NCI-H146 (cell line): ENCODE data around the gene SORCS1.

Source experiments
- DNase-seq: peaks from one replicate; lab custom pipeline; 2025; lab: John Stamatoyannopoulos, UW

SORCS1 gene

DNA sequence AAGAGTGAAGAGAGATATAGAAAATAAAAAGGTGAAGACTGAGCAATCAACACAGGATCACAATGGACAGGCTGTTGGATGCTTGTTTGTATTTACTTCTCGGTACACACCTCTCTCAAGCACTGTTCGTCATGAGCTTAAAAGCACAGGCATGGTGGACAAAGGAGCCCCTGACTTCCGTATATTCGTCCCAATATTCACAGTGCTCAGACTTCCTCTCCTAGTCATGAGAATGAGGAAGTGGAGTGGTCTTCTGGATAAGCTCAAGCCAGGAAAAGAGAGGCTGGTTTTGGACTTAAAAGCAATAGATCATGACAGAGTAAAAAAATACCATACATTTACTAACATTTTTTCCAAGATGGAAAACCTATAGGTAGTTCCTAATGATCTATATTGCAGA lies 172.5 kb downstream of the SORCS1 start:
- DNase-seq: no peak

DNA sequence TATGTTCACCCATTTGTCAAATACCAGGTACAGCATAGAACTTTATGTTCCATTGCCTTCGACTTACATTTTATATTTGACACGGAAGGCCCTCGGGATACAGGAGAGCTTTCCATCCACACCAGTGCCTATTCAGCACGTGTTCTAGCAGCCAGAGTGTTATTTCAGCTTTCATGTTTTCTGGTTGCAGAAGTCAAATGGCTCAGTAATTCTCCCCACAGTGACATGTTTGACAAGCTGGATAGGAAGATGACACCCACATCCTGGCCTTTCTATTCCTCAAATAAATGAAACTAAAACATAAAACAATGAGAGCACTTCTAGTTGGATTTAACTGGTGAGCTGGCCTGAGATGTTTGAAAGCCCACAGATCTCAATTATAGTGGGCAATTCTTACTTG lies 173.4 kb downstream of the SORCS1 start:
- DNase-seq: no peak

DNA sequence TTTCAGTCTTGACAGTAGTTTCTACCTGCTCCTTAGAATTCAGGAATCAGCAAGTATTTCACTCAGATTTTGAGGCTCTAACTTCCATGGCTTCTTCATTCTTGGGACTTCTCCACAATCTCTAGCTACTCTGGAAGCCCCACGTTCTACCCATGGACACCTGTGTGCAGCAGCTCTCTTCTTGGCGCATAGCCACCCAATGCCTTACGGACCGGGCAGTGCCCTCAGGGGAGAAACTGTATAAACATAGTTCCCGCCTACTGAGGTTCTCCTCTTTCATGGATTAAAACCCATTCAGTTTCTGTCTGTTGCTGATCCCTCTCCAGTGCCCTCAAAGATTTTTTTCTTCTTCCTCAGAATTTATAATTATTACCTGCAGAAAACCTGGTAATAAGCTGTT lies 177.1 kb downstream of the SORCS1 start:
- no peak for DNase-seq

DNA sequence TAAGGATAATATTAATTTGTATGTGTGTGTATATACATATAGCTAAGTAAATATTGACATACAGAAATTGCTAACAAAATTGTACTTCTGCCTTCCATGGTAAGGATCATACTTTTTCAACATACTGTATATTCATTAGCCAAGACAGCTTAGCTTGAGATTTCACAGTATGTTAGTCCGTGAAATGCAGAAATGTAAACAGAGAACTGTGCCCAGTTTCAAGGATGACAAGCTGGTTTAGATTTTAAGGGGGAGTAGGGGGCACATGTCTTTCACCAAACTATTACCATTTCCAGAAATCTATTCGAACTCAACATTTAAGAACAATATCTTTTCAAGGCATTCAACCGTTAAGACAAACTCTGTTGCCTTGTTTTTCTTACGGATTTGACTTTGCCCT lies 182.2 kb downstream of the SORCS1 start:
- DNase-seq: no peak

DNA sequence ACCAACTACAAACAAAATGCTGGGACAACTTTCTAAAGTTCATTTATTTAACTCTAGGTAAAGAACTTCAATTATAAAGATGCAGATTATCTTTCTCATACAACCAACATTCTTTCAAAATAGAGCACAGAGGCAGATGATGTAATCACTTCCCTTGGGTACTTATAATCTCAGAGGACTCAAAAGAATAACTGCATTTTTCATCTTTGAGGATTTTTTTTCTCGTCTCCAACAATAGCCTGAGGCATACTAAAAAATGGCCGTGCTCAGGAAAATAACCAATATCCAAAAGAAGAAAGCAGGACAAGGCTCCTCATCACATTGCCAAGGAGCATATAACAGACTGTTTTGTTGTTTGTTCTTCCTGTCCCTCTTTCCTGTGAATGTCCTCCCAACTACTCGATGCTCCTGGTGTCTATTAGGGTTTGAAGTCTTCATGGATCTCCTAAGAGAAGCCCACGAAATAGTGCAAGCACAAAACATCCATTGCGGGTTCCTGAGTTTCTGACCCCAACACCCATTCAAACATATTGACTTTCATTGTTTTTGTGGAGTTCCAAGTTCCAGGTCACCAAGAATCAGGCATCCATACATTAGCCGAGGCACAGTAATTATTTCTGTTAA lies 182.9 kb downstream of the SORCS1 start:
- no peak for DNase-seq

DNA sequence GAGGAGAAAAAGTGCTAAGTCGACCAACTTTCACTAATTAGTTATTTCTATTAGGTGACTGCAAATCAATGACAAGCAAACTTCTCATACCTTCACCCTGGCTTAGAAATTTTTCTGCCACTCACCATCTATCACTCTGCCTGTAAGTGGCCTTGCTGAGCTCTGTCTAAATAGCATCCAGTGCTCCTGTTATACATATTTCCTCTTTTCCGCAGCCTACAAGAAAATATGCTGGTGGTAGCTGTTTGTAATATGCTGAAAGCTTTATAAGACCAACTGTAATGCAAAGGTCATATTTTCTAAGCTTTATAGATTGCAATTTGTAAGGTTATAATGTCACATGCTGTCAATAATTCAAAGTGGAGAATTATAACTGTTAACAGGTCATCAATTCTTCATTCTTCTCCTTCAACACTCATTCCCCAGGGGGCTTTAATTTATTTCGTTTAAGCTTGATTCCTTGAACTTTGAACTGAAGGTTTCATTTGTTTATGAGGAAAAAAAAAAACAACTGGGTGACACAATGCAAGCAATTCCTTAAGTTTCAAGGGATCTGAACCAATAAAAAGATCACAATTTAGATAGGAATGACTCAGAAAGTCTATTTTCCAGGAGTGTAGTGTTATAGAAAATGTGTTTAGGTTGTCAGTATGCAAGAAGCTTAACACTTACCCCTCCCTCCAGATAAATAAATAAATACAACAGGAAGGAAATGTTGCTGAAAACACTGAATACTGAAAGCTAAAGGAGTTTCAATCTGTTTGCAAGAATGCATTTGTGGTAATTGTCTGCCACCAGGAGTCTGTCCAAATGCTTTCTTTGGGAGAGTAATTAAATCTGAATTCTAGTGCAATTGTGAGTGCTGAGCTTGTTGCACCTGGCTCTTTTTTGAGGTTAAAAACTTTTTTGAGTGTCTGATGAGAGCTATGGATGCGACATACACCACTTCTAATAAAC lies 183.7 kb downstream of the SORCS1 start:
- DNase-seq: no peak

DNA sequence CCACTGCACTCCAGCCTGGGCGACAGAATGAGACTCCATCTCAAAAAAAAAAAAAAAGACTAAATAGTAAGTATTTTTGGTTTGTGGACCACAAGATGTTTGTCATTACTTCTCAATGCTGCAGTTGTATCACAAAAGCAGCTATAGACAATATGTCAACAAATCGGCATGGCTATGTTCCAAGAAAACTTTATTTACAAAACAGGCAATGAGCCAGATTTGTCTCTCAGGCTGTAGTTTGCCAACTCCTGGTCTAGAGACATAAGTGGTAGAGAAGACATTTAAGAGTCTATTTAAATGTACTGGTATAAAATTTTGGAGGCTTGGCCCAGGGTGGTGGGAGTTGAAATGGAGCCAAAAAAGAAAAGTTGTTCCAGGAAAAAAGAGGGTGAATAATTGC lies 185.8 kb downstream of the SORCS1 start:
- no peak for DNase-seq

DNA sequence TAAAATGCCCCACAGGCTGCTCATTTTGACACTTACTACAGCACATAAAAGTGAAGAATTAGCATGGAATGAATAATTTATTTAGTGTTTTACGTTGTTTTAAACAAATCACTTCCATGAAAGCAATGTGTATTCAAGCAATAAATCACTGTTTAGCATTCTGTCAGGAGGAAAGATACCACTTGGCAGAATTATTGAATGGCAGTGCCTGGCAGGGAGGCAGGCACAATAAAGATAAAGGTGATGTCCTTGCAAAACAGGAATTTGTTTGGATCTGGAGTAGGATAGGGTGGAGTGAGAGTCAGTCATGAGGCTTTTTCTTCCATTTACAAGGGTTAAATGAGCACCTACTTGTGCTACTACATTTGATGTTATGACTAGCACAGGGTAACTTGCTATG lies 190.8 kb downstream of the SORCS1 start:
- DNase-seq: no peak

DNA sequence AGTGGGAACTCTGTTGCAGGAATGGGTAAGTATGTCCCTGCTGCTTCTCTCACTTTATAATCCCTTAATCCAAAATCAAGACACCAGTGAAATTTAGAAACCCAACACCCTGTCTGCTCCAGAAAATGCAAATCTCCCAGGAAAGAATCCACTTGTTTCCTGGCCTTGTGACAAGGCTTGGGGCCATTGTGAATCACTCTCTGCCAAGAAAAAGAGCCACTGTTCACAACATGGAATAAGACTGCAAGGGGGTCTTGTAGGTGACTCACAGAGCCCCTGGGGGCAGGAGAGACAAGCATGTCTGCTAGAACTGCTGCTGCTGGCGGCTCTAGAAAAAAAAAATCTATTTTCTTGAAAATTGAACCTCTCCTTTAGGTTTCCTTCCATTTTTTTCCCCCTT lies 191.2 kb downstream of the SORCS1 start:
- DNase-seq: no peak

DNA sequence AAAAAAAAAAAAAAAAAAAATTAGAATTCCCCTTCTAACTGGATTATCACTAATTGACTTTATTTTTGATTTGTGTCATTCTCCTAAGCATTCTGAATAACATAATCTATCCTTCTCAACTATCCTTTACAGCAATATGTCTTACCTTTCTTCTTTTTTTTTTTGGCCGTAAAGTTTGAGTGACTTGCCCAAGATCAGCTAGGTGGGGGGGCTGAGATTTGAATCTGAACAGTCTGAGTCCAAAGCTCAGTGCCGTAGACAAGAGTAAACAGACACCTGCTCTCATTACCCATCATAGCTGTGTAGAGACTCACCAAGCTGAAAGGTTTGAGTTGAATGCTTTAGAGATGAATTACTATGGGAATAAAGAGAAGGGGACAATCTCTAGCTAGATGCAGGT lies 192.1 kb downstream of the SORCS1 start:
- no peak for DNase-seq

DNA sequence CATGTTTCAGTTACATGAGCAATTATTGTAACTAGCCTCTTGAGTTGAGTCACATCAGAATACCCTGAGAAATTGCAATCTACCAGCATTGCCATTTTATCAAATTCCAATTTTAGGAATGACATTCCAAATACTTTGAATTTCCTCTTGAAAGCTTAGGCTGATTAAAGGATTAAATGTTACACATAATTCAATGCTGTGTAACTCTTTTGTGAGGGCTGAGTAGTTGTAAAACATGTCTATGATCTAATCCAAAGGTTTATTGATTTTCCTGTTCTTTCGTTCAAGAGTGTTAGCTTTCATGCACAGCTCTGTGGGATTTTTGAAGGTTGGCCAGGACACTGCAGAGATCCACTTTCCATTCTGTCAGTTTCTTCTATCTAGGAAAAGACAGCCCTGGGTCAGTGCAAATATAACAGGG lies 193.1 kb downstream of the SORCS1 start:
- DNase-seq: no peak

DNA sequence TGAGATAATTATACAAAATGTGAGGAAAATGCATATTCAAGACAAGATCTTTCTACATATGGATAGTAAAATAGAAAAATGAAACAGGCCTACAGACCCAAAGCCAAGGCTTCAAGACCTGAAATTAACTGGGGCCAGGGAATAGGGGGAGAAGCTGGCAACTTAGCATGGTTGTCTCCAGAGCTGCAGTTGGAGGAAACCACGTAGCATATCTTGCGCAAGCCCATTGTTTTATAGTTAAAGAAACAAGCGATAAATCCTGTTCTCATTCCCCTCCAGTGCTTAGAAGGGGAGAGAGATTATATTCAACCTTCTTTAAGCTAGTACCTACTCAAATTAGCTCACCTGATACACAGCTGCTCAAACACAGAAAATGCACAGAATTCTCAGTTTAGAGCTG lies 197.1 kb downstream of the SORCS1 start:
- no peak for DNase-seq

DNA sequence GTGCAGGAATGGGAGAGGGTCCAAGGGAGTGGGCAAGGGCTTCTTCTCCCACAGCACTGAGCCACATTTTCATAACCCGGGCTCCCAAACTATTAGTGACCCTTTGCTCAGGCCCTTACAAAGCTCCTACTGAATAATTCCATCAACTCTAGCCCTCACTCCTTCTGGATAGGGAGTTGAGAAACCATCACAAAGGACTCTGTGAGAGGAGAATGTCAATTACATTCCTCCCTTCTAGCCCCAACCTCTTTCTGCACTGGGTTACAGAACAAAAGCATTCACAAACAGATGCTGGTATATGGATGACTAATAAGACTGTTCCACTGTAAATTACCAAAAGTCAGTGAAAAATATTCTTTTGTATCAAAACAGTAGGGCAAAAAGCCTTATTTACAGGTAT lies 203.7 kb downstream of the SORCS1 start:
- DNase-seq: no peak

DNA sequence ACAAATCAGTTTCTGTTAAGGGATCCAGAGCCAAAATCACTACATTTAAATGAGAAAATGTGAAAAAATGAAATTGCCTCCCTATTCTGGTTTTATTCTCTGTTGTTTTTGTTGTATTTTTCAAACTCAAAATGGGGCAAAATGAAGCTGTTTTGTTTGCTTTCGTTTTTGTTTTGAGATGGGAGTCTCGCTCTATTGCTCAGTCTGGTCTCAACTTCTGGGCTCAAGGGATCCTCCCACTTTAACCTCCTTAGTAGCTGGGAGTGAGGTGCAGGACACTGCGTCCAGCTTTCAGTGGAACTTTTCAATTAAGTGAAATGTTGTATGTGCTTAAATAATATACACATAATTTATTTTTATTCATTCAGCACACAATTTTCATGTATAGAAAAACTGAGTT lies 205.0 kb downstream of the SORCS1 start:
- no peak for DNase-seq

DNA sequence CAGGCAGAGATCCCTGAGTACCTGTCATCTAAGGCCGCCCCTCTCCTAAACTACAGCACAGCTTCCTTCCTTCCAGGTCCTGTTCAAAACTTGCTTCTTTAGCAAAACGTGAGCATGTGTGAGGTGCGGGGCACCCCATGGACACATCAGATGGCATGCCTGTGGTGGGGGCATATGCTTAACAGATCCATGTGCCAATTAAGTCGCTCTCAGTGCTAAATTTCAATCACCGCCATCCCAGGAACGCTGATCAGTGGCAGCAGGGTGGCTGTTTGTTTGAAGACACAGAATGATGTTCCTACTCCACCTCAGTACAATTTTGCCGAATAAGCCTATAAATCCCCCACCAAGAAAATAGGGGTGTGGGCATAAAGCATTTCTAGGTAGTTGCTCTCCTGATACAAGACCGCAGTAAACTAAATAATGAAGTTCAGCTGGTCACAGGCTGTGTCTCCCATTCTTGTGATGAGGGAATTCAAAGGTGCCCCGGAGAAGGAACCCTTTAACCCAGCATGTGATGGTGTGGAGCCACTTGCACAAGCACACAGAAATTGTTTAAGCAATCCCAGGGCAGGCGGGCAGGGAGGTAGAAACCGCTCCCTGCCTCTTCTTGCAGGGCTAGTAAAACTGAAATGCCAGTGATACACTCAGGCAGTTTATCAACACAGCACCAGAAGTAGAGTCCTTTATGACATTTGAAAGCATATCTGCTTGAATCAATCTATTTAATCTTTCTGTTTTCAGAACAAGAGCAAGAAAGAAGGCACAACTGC lies 205.7 kb downstream of the SORCS1 start:
- no peak for DNase-seq

DNA sequence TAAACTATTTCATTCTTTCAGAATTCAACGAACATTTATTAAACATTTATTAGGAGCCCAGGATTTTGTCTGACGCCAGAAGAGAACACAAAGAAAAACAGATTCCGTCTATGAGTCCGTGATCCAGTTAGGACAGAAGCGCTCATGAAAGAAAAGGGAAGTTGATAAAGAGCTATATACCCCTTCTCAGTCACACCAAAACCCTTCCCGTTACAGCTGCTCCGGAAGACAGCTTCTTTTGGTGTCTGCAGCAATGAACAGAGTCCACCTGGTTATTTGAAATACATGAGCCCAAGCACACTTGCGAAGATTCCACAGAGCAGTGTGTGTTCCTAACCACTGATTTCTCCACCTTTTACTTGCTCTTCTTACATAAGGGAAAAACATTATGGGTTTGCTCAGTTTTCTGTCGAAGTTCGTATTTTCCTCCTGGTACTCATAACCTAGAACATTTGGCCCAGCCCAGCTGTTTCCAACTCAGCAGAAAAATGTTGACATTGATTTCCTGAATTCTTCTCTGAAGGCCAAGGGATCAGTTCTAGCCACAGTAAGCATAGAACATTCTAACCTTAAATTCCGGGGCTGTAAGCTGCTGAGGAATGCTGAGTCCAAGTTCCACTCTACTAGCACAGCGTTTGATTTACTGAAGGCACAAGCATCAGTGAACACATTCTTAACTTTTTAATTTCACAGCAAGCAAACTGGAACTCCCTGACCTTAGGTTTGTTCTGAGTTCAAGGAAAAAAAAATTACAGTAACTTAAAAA lies 206.5 kb downstream of the SORCS1 start:
- no peak for DNase-seq

DNA sequence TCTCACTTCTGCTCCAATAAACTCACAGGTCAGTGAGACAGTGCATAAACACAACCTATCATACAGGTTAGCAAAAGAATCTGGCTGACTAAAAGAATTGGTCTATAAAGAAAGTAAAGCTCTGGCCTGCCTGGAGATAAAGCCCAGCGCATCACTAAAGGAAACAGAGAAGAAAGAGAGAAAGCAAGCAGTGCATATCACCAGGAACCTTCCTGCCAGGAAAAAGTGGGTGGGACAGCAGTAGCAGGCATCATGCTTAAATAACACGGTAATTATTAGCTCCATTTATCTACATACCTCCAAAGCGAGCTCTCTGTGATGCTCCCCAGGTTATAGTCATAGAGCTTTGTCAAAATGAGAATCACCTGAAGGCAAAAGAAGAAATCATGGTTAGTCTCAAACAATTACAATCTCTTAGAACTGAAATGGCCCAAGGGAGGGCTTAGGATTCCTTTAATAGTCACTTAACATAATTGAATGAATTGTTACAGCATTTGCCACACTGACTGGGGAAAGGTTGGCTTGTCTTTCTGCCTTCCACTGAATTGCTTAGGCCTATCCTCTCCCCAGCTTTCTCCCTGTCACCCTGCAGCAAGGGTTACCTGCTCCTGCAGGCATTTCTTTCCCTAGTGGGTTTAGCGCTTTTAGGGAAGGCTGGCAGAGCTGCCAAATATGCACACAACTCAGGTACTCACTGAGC lies 208.1 kb downstream of the SORCS1 start:
- DNase-seq: no peak

DNA sequence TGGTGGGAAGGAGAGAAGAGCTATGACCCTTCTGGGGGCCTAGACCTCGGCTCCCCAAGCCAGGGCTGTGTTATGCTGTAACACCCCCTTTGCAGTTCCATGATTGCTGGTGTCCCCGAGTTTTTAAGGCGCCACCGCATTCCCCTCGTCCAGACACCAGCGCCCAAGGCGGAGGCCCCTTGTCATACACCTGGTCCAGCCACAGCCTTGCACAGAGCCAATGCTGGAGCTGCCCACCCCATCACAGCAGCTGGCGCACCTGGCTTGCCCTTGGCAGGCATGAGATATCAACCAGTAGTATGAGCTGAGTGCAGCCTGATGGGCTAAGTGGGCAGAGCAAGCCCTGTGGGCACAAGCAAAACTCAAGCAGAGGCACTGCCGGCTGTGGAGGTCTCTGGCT lies 209.4 kb downstream of the SORCS1 start:
- DNase-seq: no peak

DNA sequence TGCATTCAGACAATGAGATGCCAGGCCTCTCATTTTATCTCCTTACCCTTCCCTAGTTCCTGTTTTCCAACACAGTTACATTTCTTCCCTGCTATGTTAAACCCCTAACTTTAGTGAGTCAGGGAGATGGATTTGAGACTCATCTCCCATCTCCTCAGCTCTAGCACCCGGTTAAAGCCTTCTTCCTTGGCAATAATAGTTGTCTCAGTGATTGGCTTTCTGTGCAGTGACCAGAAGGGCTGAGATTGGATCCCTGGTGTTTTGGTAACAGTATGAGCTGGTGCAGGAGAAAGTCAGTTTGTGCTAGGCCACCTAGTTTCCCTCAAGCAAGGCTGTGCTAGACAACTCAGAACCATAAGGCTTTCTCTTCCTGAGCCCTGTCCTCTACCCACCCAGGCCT lies 212.5 kb downstream of the SORCS1 start:
- DNase-seq: no peak

DNA sequence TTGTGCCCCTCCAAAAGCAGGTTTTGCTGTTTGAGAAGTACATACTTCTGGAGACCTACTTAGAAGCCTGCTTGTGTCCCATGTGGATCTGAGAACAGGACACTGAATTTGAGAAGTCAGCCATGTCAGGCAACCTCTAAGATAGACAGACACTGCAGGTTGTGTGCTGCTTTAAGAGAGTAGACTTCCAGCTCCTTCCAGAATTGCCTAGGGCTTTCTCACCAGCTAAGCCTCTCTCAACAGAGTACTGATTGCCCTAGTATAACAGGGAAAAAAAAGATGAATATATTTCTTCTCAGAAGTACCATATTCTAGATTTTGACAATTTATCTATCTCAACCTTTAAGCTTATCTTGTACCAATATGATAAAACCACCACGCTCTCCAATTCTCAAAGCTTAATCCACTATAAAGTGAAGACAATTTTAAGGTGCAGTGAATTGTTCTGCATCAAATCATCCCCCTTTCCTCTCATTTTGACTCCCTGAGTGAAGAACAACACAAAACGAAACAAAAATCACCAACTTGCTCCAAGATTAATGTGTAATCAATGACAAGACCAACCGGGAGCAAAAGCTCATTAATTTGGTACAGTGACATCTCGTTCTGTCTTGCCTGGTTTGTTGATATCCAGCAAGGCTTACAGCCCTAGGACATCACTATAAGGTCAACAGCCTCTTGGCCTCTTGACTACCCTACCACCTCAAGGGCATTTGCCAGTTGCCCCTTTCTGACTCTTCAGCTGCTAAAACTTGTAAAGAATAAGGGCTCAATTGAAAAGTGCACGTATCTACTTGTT lies 214.6 kb downstream of the SORCS1 start:
- no peak for DNase-seq

DNA sequence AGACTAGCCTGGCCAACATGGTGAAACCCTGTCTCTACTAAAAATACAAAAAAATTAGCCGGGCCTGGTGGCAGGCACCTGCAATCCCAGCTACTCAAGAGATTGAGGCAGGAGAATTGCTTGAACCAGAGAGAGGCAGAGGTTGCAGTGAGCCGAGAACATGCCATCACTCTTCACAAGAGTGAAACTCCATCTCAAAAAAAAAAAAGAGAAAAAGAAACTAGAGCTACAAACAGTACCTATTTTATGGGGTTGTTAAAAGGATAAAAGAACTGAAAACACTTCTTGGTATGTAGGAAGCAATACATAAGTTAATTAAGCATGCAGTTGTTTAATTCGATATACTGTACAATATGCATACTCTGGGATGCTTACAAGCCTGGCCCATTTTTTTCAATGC lies 216.9 kb downstream of the SORCS1 start:
- no peak for DNase-seq
